ENCODE results near the gene TGFBR3L. TPM values are rescaled to one million over a fixed set of nuclear protein-coding genes. Genes with fewer than 3 reads are reported as not detected.
"Not testable (repeated sequence)": the region's sequence is repeated elsewhere in the genome, so short reads cannot be mapped to it uniquely, and the experiment has no call there.

Gene TGFBR3L
- total RNA-seq, 1 donor from 2014 or later = 2.2 TPM

DNA sequence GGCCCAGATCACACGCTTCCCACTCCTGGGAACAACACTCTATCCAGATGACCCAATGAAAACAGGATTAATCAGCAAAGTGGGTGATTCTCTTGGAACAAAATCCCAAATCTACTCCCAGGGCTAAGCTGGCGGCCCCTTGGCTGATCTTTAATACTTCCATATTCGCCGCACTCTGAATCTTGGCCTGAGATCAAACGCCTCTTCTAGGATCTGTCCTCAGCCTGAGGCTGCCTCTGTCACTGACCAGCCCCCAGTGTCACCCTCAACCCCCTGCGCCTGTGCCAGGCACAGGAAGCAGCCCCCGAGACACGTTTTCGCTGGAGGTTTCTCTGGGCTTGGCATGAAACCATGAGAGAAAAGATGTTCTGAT is 13.7 kb downstream of the TGFBR3L start:
- peak; percentile 52 for DNase-seq (ENCODE audit: low spot score)

DNA sequence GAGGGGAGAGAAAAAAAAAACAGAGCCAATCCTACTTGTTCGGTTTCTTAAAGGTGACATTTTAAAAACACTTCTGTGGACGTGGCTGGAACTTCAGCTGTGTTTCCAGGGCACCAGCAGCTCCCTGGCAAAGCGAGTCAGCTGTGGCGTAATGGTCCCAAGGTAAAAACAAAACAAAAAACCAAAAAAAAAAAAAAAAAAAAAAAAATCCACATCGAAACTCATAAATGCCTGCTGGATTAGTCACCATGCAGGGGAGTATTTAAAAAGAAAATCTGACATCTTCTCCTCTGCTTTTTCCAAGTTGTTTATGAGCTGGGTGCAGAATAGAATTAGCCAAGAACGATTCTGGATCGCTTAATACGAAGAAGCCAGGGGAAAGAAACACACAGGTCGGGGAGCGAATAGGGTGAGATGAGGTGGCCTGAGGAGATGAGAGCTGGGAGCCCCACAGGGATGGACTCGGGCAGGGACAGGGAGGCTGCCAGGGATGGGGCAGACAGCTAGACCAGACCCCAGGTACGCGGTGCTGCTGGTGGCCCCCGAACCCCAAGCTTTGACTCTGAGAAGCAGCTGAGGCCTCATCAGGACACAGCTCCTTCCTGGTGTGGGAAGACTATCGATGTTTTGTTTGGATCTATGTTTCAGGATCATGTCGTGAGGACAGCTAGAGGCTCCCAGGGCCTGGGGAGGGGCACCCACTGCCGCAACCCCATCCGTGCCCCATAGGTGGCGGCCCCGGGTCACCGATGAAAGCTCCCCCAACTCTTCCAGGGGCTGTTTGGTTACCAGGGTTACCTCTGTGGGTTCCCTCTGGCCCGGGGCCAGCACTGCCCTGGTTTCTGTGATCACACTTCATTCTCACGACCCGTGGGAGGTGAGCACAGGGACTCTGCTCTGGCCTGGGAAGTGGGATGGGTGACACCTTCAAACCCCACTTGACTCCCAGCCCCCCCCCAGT is 14.4 kb downstream of the TGFBR3L start:
- peak; percentile 58 for DNase-seq (ENCODE audit: low spot score)

DNA sequence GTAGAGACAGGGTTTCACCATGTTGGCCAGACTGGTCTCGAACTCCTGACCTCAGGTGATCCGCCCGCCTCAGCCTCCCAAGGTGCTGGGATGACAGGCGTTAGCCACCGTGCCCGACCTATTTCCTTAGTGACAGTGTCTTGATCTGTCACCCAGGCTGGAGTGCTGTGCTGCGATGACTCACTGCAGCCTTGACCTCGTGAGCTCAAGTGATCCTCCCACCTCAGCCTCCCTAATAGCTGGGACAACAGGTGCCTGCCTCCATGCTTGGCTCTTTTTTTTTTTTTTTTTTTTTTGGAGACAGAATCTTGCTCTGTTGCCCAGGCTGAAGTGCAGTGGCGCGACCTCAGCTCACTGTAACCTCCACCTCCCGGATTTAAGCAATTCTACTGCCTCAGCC is 15.4 kb downstream of the TGFBR3L start:
- not testable (repeated sequence) for DNase-seq (ENCODE audit: low spot score)

DNA sequence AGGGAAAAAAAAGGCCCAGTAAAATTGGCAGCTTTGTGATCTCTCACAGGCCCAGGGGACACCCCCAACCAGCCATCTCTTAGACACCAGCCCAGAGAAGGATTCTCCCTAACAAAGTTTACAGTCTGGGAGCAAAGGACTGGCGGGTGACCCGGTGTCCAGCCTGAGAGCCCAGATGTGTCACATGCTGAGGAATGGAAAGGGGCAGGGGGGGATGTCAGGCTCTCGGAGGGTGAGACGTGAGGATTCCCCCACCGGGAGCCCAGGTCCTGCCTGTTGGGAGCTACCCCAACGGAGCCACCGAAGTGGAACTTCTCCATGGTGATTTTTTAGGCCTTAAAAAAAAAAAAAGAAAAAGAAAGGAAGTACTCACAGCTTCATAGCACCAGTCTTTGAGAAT is 16.1 kb downstream of the TGFBR3L start:
- DNase-seq (ENCODE audit: low spot score) = no peak

DNA sequence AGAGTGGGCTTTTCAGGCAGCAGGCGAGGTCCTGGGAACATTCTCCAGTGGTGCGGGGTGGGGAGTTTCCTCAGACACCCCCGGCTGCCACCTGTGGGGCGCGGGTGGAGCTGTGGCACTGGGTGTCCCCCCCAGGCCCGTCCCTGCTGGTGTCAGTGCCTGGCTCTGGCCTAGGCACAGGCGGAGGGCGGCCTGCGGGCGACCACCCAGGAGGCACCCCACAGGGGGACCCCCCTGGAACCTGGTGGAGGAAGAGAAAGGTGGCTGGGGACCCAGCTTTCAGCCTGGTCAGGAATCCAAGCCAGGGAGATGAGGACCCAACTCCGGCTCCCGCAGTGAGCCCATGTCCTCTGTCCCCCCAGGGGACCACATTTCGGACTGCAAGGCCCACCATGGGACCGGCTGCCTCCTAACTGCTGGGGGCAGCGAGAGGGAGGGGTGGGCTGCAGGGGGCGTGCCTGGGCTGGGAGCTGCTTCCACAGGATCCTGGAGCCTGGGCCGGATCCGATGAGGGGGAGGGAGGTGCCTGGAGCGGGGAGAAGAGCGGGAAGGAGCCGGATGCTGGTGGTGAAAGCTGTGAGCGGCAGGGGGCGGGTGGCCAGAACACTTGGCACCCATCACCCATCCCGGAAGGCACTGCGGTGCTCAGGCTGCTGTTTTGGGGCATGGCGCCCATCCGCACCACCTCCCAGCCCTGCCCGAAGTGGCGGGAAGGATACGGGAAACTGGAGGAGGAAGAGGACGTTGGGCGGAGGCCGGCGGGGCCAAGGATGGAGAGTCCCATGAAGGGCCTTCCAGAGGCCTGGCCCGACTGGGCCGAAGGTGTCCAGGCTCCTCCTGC is 16.8 kb downstream of the TGFBR3L start:
- no peak for DNase-seq (ENCODE audit: low spot score)

DNA sequence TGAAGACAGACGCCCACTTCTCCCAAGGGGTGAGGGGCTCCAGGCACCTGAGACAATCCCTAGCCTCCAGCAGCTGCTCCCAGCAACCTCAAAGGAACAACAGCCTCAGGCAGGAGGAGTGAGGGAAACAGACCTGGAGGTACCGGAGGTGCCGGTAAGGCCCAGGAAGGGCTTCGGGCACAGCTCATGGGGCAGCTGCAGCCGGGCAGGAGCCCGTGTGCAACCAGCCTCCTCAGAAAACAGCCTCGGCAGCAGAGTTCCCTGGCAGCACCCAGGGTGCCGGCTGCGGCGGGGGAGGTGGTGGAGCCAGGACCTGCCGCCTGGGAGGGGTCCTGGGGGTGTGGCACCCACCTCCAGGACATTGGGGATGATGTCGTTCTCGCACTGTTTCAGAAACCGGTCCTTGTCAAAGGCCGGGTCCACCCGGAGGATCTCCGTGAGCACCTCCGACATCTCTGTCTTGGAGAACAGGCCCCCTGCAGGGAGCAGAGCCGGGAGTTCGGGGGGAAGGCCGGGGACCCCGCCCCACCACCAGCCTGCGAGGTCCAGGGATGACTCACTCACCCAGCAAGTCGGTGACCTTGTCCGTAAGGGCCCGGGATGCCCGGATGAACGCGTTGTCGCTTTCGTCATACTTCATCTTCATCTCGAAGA is 17.8 kb downstream of the TGFBR3L start:
- DNase-seq (ENCODE audit: low spot score) = no peak

DNA sequence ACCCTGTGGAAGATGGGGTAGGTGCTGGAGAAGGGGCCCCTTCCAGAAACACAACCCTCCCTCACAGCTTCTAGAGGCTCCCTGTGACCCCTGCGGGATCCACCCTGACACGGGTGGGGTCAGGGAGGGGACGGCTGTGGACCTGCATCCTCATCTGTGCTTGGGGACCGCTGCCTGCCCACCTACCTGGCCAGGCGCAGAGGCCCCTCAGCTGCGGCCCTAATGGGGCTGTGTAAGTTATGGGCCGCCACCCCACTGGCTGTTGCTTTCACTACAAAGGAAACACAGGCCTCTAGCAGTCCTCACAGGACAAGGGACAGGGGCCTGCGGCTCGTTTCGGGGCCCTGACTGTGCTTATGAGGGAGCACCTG is 18.3 kb downstream of the TGFBR3L start:
- DNase-seq (ENCODE audit: low spot score) = no peak

DNA sequence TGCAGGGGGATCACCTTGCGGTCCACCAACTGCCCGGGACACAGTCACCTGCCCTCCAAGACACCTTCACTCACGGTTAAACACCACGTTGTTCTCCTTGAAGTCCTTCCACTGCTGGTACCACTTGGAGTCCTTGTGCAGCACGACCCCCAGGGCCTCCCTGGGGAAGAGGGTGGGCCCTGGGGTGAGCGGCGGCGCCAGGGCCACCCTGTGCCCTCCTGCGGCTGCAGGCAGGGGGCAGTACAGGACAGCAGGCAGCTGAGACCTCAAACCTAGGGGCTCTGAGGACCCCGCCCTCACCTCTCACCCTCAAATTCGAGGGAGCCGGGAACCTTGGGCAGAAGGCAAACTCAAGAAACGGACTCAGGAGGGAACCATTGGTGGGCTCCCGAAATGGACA is 18.8 kb downstream of the TGFBR3L start:
- no peak for DNase-seq (ENCODE audit: low spot score)

DNA sequence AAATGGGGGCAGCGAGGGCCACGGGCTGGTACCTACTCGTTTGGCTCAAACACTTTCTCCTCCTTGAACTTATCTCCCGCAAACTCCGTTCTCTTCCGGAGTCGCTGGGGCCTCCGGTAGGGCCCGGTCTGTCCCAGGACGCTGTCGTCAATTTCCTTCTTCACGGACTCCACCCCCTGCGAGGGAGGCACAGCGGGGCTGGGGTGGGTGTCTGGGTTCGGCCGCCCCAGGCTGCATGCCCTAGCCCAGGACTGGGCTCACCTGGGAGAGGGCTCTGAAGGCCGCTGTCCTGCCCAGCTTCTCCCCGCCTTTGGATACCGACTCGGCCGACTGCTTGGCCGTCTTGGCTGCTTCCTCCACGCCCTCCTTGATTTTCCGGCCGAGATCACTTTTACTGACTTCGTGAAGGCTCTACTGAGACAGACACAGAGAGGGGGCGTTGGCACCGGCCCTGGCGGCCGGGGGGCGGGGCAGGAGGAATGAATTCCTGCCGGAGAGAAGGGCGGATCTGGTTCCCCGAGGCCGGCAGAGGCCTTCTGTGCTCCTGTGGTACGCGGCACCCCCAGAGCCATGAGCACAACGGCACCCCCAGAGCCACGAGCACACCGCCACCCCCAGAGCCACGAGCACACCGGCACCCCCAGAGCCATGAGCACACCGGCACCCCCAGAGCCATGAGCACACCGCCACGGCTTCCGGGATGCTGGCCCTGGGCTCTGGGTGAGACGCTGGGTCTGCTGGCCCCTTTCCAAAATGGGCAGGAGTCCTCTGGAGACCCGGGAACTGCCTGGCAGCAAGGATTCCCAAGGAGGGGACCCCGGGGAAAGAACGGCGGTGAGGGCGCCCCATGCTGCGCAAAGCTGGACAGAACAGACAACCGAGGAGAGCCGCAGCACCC is 19.4 kb downstream of the TGFBR3L start:
- no peak for DNase-seq (ENCODE audit: low spot score)

DNA sequence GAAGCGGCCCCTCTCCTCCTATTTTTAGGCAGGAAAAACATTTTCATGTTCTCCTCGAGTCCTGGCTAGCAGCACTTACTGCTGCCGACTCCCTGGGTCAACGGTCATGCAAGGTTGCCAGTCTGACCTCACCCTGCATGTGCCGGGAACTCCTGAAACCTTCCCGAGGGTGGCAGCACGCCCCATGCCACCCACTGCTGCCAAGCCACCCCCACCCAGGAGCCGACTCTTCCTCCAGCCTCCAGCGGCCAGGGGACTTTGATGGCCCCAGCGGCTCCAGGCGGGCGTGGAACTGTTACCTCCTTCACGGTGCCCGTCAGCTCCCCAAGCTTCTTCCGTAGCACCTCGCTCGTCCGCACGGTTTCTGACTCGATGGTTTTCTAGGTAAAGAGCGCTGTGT is 20.1 kb downstream of the TGFBR3L start:
- DNase-seq (ENCODE audit: low spot score) = no peak

DNA sequence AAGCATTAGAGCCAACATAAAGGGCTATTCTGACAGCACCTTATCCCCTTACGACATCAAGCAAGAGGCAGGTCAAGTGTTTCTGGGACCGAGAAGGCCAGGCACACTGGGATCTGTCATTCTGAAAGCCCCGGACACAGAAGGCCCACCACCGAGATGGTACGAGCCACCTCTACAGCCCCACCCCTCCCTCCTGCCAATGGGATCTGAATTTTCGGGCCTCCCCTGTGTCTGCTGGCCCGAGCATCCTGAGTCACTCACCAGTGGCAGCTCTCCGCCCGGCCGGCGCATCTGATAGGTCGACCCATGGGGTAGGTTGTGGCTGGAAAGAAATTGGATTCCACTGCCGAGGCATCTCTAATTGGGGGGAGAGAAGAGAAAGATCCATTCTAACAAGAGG is 26.2 kb downstream of the TGFBR3L start:
- DNase-seq (ENCODE audit: low spot score) = no peak

DNA sequence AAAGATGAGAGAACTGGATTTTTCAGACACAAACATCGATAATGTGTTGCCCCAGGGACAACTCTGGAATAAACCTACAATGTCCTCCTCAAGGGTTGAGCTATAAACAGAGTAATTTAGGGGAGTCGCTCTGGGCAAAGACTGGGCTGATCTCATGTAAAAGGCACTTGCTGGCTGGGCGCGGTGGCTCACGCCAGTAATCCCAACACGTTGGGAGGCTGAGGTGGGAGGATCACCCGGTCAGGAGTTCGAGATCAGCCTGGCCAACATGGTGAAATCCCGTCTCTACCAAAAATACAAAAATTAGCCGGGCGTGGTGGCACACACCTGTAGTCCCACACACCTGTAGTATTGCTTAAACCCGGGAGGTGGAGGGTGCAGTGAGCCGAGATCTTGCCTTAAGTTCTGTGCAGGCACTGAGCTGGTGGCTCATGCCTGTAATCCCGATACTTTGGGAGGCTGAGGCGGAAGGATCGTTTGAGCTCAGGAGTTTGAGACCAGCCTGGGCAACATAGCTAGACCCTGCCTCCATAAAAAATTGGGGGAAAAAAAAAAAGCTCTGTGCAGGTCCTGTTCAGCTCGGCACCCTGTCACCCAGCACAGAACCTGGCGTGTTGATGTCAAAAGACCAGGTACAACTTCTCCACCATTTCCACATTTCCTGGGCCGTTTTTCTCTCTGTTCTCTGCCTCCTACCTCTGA is 27.4 kb downstream of the TGFBR3L start:
- DNase-seq (ENCODE audit: low spot score) = no peak

DNA sequence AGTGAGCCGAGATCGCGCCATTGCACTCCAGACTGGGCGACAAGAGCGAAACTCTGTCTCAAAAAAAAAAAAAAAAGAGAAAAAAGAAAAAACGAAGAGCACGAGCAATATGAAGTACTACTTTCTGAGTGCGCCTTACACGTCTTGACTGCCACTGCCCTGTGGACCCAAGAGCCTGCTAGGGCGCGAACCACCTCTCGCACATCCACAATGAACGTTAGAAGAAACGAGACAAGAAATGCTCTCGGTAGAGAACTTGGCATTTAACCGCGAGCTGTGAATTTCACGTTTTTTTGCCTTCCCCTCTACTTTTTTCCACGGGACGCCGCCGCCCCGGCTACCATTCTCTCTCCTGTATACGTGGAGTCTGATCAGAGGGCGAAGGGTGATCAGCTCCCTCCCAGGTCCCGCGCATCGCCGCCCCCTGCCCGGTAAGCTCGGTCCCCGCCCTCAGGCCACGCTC is 28.4 kb downstream of the TGFBR3L start:
- DNase-seq (ENCODE audit: low spot score) = no peak

DNA sequence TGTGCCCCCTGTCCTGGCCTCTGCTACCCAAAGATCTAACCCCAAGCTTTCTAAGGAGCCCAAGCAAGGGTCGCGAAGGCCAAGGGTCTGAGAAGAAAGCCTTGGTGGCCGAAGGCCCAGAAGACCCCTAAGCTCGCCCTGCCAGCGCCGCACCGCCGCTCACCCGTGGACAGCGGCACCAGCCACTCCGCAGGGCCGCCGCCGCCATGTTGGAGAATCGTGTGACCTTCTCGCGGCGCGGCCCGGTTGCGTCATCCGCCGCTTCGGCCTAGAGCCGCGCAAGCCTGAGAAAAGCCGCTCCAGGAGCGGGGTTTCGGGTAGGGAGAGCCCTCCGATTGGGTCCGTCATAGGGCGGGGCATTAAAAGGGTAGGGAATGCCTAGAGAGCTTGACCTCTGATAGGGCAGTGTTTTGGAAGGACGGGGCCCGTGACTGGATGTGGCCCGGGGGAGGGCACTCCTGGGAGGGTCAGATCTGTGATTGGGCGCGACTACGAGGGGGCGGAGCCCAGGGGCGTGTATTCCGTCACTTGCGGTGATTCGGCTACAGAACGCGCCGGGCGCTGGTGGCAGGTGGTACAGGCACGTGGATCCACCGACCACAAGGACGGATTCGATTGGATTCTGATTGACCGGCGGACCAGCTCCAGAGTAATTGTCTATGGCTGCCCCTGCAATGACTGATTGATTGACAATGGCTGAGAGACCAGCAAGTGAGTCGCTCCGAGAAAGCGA is 29.0 kb downstream of the TGFBR3L start, which contains the start of gene TIMM44:
Gene TIMM44 (minus strand): TSS at position 223 of the 733 bp plus-strand sequence. CDS start 15 bp downstream, at position 208.
- DNase-seq (ENCODE audit: low spot score) = peak; percentile 99

DNA sequence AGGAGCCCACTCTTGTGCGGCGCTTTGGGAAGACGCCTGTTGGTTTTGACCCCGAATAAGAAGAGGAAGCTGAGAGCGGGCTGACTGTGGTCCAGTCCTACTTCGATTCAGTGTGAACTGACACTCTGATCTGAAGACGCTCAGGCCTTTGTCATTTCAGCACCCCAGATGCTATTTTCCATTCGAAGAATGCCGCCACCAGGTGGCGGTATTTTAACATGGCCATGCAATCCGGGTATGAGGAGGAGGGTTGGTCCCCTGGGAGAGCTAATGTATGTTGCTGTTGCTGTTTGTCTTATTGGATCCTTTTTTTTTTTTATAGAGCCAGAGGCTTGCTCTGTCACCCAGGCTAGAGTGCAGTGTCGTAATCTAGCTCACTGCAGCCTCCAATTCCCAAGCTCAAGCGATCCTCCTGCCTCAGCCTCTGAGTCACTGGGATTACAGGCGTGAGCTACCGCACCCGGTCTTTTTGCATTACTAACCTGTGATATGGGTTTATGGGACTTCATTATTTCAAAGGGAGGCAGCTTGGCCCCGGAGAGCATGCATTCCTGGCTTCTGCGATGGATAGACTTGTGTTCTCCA is 29.6 kb downstream of the TGFBR3L start:
- peak; percentile 88 for DNase-seq (ENCODE audit: low spot score)

DNA sequence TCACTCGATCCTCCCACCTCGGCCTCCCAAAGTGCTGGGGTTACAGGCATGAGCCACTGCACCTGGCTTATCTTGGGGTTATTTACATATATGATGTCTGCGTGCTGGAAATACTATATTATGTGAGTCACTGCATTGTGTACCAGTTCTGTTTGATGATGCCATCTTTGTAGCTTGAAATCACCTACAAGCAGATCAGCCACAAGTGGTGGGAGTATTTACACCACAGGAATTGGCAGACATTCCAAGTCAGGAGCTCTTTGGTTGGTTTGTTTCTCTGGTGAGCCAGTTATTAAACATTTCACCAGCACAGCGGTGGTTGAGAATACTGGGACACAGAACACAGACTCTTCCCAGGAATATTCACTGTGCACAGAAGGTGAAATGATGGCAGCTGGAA is 33.3 kb downstream of the TGFBR3L start:
- no peak for DNase-seq (ENCODE audit: low spot score)

DNA sequence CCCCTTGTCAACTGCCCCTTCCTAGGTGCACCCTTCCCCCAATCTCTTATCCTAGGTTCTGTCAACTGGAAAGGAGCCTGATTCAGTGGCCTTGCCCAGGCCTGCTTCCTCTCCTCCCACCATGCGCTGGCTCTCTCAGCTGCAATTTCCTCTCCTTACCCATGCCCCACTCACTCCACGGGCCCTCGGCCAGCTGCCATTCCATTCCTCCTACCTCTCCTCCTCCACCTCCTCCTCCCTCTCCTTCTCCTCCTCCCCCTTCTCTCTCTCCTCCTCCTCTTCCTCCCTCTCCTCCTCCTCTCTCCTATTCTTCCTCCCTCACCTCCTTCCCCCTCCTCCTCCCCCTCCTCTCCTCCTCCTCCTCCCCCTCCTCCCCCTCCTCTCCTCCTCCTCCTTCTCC is 38.4 kb downstream of the TGFBR3L start:
- DNase-seq (ENCODE audit: low spot score) = peak; percentile 67

DNA sequence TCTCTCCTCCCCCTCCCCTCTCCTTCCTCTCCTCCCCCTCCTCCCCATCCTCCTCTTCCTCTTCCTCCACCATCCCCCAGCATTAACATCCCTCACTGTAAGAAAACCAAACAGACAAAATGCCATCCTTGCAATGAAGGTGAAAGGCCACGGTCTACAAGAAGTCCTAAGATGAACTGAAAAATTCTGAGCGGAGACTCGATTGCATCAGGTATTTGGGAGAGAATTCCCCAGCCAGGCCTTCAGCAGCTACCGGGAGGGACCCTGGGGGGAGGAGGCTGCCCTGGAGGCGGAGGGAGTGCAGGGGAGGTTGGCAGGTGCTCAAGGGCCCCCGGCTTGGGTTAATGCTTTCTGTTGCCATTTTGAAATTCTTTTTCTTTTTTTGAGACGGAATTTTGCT is 38.9 kb downstream of the TGFBR3L start:
- DNase-seq (ENCODE audit: low spot score) = no peak

DNA sequence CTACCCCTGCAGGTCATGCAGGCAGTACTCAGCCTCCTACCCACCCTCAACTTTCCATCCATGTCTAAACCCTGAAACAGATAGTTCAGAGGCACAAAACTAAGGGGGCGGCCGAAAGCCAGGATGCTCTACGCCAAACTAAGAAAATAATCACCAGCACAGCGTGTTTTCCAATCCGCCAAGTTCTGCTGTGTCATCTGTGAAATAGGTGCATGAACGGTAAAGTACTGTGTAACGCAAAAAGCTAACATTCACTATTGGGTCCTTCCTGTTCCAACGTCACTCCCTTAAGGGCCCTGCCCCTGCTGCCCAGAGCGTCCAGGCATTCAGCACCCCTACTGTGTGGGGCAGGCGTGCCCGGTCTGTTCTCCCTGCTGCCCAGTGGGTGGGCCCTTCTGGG is 41.1 kb downstream of the TGFBR3L start:
- no peak for DNase-seq (ENCODE audit: low spot score)

Measured in ureter (tissue), 1 donor.